B cell (primary cell): ENCODE data around the gene STX12. TPM values are rescaled to one million over a fixed set of nuclear protein-coding genes. Genes with fewer than 3 reads are reported as not detected.

Experiments
- polyA plus RNA-seq: library from polyadenylated mRNA; depleted of rRNA; stranded (reverse); fragments of >200 nt; gene quantifications from 2 replicates; pipeline ENCODE4 v1.2.3, GENCODE V29; 2012
- small RNA-seq: library from RNA; depleted of rRNA; stranded (forward); fragments of <200 nt; gene quantifications from one replicate; pipeline ENCODE3, GENCODE V24; 2012; ENCODE audit warnings: low replicate concordance, low read depth; ENCODE audit not compliant: insufficient read length
- total RNA-seq, 2 donors: library from RNA; stranded (reverse); fragments of 120-200 nt in 1 of 2; gene quantifications; 1 replicate in 1 of 2; 2 replicates in 1 of 2; pipeline versions ENCODE4 v1.2.3 to v1.2.4, GENCODE V29; 2013 to 2022

STX12 gene
- total and polyA plus RNA-seq, 2 donors (not counting 1 experiment from before 2014, with no cell fraction given) = 20.5 to 36.4 TPM

Small RNAs within 50 kb of the gene (small RNA-seq; reads per million reads assigned to genes)
- gene AL020997.2 (not detected), gene RNU6-1245P (not detected), gene SCARNA1 (205 reads per million, percentile 96 among the genes with 10 or more reads in this experiment)

Other genes starting within 250 kb of the STX12 start
- 29.9 and 32.0 TPM in 2 replicates for gene AHDC1, start 169.1 kb upstream of the STX12 start, total RNA-seq
- gene AHDC1, start 169.1 kb upstream of the STX12 start, polyA plus RNA-seq = 5.5 and 6.2 TPM in 2 replicates
- 56.6 and 57.0 TPM in 2 replicates for gene FGR, start 138.0 kb upstream of the STX12 start, total RNA-seq
- 236 and 295 TPM in 2 replicates for gene FGR, start 138.0 kb upstream of the STX12 start, polyA plus RNA-seq
- 12.0 and 12.7 TPM in 2 replicates for gene IFI6, start 101.0 kb upstream of the STX12 start, total RNA-seq
- gene IFI6, start 101.0 kb upstream of the STX12 start, polyA plus RNA-seq = 9.4 and 11.7 TPM in 2 replicates
- 25.0 and 28.5 TPM in 2 replicates for gene FAM76A, start 47.3 kb upstream of the STX12 start, total RNA-seq
- 11.7 and 12.1 TPM in 2 replicates for gene FAM76A, start 47.3 kb upstream of the STX12 start, polyA plus RNA-seq
- 45.1 and 45.4 TPM in 2 replicates for gene PPP1R8, start 57.6 kb downstream of the STX12 start, total RNA-seq
- 15.7 and 23.9 TPM in 2 replicates for gene PPP1R8, start 57.6 kb downstream of the STX12 start, polyA plus RNA-seq
- gene THEMIS2, start 99.3 kb downstream of the STX12 start, total RNA-seq = 221 and 230 TPM in 2 replicates
- gene THEMIS2, start 99.3 kb downstream of the STX12 start, polyA plus RNA-seq = 32.2 and 72.0 TPM in 2 replicates
- 60.0 and 60.2 TPM in 2 replicates for gene RPA2, start 141.4 kb downstream of the STX12 start, total RNA-seq
- gene RPA2, start 141.4 kb downstream of the STX12 start, polyA plus RNA-seq = 30.0 and 37.2 TPM in 2 replicates
- gene SMPDL3B, start 161.8 kb downstream of the STX12 start, total RNA-seq = not detected in 2 replicates
- gene SMPDL3B, start 161.8 kb downstream of the STX12 start, polyA plus RNA-seq = 0.22 TPM in 1 of 2 replicates, not detected in the other
- 8.7 and 10.1 TPM in 2 replicates for gene XKR8, start 186.8 kb downstream of the STX12 start, total RNA-seq
- gene XKR8, start 186.8 kb downstream of the STX12 start, polyA plus RNA-seq = 2.2 and 3.4 TPM in 2 replicates